GM18526 (cell line): ENCODE results near the gene R3HCC1L.

Experiments
- POLR2A ChIP-seq: IDR thresholded peaks from 3 replicates; pipeline ENCODE4 v1.6.1; 2011; ENCODE audit not compliant: insufficient read length; ENCODE audit errors: extremely low read depth

R3HCC1L gene

GRCh38 chr10:98260752-98261151 lies 126.3 kb downstream of the R3HCC1L start:
- no peak for TF ChIP-seq POLR2A

- no peak for TF ChIP-seq POLR2A
Observed at GRCh38 chr10:98261436-98262277, 127.2 kb downstream of the R3HCC1L start.

- no peak for TF ChIP-seq POLR2A
Observed at GRCh38 chr10:98262571-98262970, 128.1 kb downstream of the R3HCC1L start.

- no peak for TF ChIP-seq POLR2A
Observed at GRCh38 chr10:98263088-98263487, 128.6 kb downstream of the R3HCC1L start.

- TF ChIP-seq POLR2A = no peak
Observed at GRCh38 chr10:98264378-98265065, 130.1 kb downstream of the R3HCC1L start.

- no peak for TF ChIP-seq POLR2A
Observed at GRCh38 chr10:98265403-98266378, 131.2 kb downstream of the R3HCC1L start.

- TF ChIP-seq POLR2A = no peak
Observed at GRCh38 chr10:98266647-98267046, 132.2 kb downstream of the R3HCC1L start.

GRCh38 chr10:98267069-98267893 lies 132.8 kb downstream of the R3HCC1L start:
- no peak for TF ChIP-seq POLR2A

- TF ChIP-seq POLR2A = no peak
Observed at GRCh38 chr10:98267894-98268693, 133.6 kb downstream of the R3HCC1L start, which contains the start of gene LOXL4. Gene LOXL4 (minus strand): TSS chr10:98268194. CDS start chr10:98263019, 5,175 bp downstream.

- no peak for TF ChIP-seq POLR2A
Observed at GRCh38 chr10:98268694-98269431, 134.4 kb downstream of the R3HCC1L start.

- no peak for TF ChIP-seq POLR2A
Observed at GRCh38 chr10:98269435-98269912, 135.0 kb downstream of the R3HCC1L start.

- TF ChIP-seq POLR2A = no peak
Observed at GRCh38 chr10:98270073-98270740, 135.8 kb downstream of the R3HCC1L start.
